GM12875 (cell line): ENCODE measurements around the gene CLSTN1.
"Not testable (repeated sequence)": the region's sequence is repeated elsewhere in the genome, so short reads cannot be mapped to it uniquely, and the experiment has no call there.

ENCODE experiments used
- H3K4me3 ChIP-seq: one replicate; pipeline ENCODE4 v1.5.1; 2011; ENCODE audit warnings: low read depth, low read length, control low read depth
- TF ChIP-seq, protein P1 (sequence below): IDR thresholded peaks from 2 replicates; pipeline ENCODE4 v1.5.1; 2011; ENCODE audit warnings: low read depth, mild to moderate bottlenecking, control low read depth, inconsistent platforms, low read length, moderate library complexity, borderline replicate concordance; ENCODE audit not compliant: insufficient read depth

Gene CLSTN1

DNA sequence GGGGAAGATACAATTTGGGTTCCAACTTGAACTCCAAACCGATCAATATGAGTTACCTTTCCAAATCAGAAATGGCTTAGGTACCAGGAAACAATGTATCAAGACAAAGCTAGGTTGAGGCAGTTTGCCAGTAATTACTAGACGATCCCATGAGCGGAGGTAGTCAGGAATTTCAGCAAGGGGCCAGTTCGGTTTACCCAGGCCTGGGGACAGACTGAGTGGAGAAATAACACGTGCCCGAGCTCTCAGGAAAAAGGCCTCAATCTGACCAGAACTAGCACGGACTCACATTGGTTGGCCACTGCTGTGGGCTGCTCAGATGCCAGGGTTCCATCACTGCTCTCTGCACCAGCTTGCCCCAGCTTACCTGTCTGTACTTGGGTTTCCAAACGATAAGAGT, 15.3 kb downstream of the CLSTN1 start:
- TF ChIP-seq, protein P1, sequence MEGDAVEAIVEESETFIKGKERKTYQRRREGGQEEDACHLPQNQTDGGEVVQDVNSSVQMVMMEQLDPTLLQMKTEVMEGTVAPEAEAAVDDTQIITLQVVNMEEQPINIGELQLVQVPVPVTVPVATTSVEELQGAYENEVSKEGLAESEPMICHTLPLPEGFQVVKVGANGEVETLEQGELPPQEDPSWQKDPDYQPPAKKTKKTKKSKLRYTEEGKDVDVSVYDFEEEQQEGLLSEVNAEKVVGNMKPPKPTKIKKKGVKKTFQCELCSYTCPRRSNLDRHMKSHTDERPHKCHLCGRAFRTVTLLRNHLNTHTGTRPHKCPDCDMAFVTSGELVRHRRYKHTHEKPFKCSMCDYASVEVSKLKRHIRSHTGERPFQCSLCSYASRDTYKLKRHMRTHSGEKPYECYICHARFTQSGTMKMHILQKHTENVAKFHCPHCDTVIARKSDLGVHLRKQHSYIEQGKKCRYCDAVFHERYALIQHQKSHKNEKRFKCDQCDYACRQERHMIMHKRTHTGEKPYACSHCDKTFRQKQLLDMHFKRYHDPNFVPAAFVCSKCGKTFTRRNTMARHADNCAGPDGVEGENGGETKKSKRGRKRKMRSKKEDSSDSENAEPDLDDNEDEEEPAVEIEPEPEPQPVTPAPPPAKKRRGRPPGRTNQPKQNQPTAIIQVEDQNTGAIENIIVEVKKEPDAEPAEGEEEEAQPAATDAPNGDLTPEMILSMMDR: no peak
- no peak overlapping the region for H3K4me3 ChIP-seq

DNA sequence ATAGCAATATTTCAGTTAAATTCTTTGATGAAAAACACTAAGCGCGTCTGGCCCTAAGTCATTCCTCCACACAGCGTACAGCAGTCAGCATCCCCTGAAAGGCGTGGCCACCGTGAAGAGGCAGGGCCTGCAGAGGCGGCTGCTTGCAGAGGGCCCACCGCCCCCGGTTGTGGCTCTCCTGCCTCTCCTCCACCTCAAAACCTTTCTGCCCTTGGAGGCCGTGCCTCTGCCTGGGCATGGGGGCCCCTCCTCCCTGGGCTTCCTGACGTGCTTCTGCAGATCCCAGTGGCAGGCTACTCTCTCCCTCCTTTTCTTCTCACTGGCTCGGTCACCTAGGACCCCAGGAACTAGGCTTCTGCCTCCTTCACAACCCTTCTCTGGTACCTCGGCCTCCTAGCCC, 16.2 kb downstream of the CLSTN1 start:
- TF ChIP-seq, protein P1: no peak
- H3K4me3 ChIP-seq: no peak overlapping the region

DNA sequence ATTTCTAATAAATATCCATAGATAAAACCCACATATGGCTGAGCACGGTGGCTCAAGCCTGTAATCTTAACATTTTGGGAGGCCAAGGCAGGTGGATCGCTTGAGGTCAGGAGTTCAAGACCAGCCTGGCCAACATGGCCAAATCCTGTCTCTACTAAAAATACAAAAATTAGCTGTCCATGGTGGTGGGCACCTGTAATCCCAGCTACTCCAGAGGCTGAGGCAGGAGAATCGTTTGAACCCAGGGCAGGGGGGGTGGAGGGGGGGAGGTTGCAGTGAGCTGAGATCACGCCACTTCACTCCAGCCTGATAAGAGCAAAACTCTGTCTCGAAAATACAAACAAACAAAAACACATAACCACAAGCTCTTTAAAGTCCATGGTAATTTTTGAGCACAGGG, 17.8 kb downstream of the CLSTN1 start:
- H3K4me3 ChIP-seq: not testable (repeated sequence)

DNA sequence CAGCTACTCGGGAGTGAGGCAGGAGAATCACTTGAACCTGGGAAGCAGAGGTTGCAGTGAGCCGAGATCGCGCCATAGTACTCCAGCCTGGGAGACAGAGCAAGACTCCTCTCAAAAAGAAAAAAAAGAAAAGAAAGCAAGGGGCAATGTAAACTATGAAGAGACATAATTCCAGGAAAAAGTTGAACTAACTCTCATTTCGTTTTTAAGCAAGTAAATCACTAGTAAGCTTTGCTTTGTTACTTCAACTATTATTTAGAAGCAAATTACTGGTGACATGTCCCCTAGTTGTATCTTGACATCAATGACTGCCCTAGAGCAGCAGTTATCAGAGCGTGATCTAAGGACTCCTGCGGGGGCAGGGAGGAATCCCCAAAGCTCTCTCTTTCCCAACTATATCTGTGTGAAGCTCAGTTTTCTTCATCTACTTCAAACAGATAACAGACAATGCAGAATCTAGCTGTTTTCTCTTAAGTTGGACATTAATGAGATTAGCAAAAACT, 18.7 kb downstream of the CLSTN1 start:
- H3K4me3 ChIP-seq: no peak overlapping the region
- TF ChIP-seq, protein P1: no peak

DNA sequence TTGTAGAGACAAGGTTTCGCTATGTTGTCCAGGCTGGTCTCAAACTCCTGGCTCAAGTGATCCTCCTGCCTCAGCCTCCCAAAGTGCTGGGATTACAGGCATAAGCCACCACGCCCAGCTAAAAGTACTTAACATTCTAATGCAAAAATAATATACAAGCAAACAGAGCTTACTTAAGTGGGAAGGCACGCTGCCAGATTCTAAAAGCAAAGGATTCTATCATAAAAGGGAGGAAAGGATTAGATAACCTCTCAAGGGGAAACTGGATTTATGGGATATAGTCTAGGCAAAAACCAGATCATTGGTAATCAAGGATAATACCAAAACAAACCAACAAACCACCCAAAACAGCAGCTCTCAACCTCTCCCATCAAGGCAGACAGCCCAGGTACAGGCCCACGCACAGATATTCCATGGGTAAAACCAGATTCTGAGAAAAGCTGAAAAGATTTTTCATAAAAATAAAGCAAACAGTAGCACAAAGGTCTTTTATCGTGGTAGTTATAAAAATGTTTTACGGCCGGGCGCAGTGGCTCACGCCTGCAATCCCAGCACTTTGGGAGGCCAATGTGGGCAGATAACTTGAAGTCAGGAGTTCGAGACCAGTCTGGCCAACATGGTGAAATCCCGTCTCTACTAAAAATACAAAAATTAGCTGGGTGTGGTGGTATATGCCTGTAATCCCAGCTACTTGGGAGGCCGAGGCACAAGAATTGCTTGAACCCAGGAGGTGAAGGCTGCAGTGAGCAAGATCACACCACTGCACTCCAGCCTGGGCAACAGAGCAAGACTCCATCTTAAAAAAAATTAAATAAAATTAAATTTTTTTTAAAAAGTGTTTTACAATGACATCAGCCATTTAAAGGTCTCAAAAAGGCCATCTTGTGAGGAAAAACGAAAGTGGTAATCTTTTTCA, 20.5 kb downstream of the CLSTN1 start:
- not testable (repeated sequence) for H3K4me3 ChIP-seq

DNA sequence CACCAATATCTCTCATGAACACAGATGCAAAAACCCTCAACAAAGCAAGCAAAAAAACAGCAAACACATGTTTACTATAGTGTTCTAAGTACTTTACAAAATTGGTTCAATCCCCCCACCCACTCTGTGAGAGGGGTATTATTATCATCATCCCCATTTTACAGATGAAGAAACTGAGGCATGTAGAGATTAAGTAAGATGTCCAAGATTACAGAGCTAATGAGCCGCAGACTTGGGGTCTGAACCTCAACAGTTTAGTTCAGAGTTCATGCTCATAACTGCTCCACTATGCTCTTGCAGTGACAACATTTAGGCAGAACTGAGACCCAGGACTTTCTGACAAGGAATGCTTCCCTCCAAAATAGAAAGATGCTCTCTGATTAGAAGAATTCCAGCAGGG, 21.9 kb downstream of the CLSTN1 start:
- TF ChIP-seq, protein P1: no peak
- no peak overlapping the region for H3K4me3 ChIP-seq

DNA sequence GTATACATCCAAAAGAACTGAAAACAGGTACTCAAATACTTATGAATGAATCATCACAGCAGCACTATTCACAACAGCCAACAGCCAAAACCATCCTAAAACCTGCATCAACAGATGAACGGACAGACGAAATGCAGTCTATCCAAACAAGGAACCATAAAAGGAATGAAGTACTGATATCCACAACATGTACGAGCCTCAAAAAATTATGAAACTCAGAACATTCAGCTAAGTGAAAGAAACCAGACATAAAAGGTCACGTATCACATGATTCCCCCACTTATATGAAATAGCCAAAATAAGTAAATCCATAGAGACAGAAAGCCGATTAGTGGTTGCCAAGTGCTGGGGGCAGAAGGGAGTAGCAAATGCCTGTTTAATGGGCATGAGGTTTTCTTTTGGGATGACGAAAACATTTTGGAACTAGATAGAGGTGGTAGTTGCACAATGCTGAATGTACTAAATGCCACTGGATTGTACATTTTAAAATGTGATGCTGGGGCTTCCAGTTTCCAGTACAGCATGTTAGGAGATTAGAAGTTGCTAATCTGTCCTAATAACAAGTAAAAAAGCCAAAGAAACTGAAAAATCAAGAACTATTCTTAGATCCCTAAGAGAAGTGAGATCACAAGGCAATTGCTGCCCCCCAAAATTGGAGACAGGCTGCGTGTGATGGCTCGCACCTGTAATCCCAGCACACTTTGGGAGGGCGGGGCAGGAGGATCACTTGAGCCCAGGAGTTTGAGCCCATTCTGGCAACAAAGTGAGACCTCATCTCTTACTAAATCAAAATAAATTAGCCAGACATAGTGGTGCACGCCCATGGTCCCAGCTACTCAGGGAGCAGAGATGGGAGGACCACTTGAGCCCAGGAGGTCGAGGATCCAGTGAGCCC, 25.3 kb downstream of the CLSTN1 start:
- H3K4me3 ChIP-seq: no peak overlapping the region
- TF ChIP-seq, protein P1: no peak
